GM12878 (cell line): ENCODE data around the gene RFC1. TPM values are rescaled to one million over a fixed set of nuclear protein-coding genes. Genes with fewer than 3 reads are reported as not detected.

ENCODE experiments used
- ATAC-seq: fragments of 200-7000 bp; cut with Tn5 transposase; 3 replicates; pipeline ENCODE4 v1.9.1; 2020; ENCODE audit warnings: mild to moderate bottlenecking, moderate library complexity
- BruUV-seq: library from RNA; stranded (reverse); fragments of 400-500 nt; replicated peaks from 2 replicates; lab custom pipeline; 2021; lab: Mats Ljungman, UMichigan
- CTCF ChIA-PET: fragments of 300-600 bp; sonication (Branson Sonifier 250); formaldehyde crosslinking; extraction: SDS; loops from one replicate; lab custom pipeline; 2021; ENCODE audit warnings: inconsistent platforms; lab: Yijun Ruan, JAX
- POLR2A ChIA-PET: fragments of 350-600 bp; formaldehyde crosslinking; extraction: SDS; loops from one replicate; lab custom pipeline; 2021; ENCODE audit warnings: inconsistent platforms; lab: Charles Lee
- RAD21 ChIA-PET: fragments of 300-600 bp; sonication (Branson Sonifier 250); formaldehyde crosslinking; loops from one replicate; lab custom pipeline; 2023; ENCODE audit warnings: antibody characterized with exemption; ENCODE audit not compliant: unreplicated experiment; lab: Charles Lee
- SMC1A ChIA-PET: fragments of 300-600 bp; sonication (Branson Sonifier 250); formaldehyde crosslinking; loops from one replicate; lab custom pipeline; 2023; ENCODE audit not compliant: unreplicated experiment, uncharacterized antibody; lab: Charles Lee
- DNase-seq: peaks from one replicate; pipeline ENCODE4 v3.0.0-alpha.2; 2011; ENCODE audit warnings: low read depth, low spot score
- FAIRE-seq: peaks from 3 replicates; lab custom pipeline; 2011; peaks lifted over from hg19 to GRCh38; lab: Jason Lieb, UNC
- H2AFZ ChIP-seq: 2 replicates; pipeline ENCODE4 v1.6.0; 2011; ENCODE audit warnings: low read depth, low read length, control low read depth; ENCODE audit not compliant: control insufficient read depth
- H3K27ac ChIP-seq: 2 replicates; pipeline ENCODE4 v1.5.1; 2011; ENCODE audit warnings: control low read depth; ENCODE audit not compliant: control insufficient read depth, insufficient read depth
- H3K27me3 ChIP-seq, 2 experiments: replicated peaks in 1 of 2; 2 replicates each; pipeline versions ENCODE4 v1.6.0 to v1.6.1; 2011; ENCODE audit warnings: low read length in 1 of 2; ENCODE audit not compliant: control insufficient read depth in 2 of 2, insufficient read depth in 2 of 2
- H3K36me3 ChIP-seq, 2 experiments: 2 replicates each; pipeline ENCODE4 v1.5.1; 2011; ENCODE audit warnings: low read length in 1 of 2; ENCODE audit not compliant: control insufficient read depth in 2 of 2, insufficient read depth in 2 of 2
- H3K4me1 ChIP-seq: 2 replicates; pipeline ENCODE4 v1.6.1; 2011; ENCODE audit warnings: mild to moderate bottlenecking, low read length, moderate library complexity, mixed read lengths; ENCODE audit not compliant: control insufficient read depth, insufficient read depth
- H3K4me2 ChIP-seq: 2 replicates; pipeline ENCODE4 v1.6.0; 2011; ENCODE audit warnings: control low read depth; ENCODE audit not compliant: control insufficient read depth, insufficient read depth
- H3K4me3 ChIP-seq: fragments of 200-600 bp; sonication (generic); 2 replicates; pipeline ENCODE4 v1.5.1; 2016
- H3K79me2 ChIP-seq: 2 replicates; pipeline ENCODE4 v1.6.0; 2011; ENCODE audit warnings: low read length; ENCODE audit not compliant: control insufficient read depth, insufficient read depth
- H3K9ac ChIP-seq: 2 replicates; pipeline ENCODE4 v1.8.0; 2011; ENCODE audit warnings: low read length, control low read depth, mixed read lengths; ENCODE audit not compliant: control insufficient read depth, insufficient read depth
- H3K9me3 ChIP-seq: replicated peaks from 3 replicates; pipeline ENCODE4 v1.5.1; 2011; ENCODE audit warnings: mild to moderate bottlenecking, low read length; ENCODE audit not compliant: control insufficient read depth, insufficient read depth
- H4K20me1 ChIP-seq: 2 replicates; pipeline ENCODE4 v1.6.0; 2011; ENCODE audit not compliant: control insufficient read depth, insufficient read depth
- ATF3 ChIP-seq: IDR thresholded peaks from 2 replicates; pipeline ENCODE4 v1.6.1; 2011; ENCODE audit warnings: low read depth, mild to moderate bottlenecking, low read length, moderate library complexity, borderline replicate concordance; ENCODE audit errors: extremely low read depth
- BCL3 ChIP-seq: IDR thresholded peaks from 2 replicates; pipeline ENCODE4 v1.6.1; 2011; ENCODE audit warnings: borderline replicate concordance, low read depth, mild to moderate bottlenecking, moderate library complexity, low read length; ENCODE audit not compliant: insufficient read depth, poor library complexity, severe bottlenecking
- BHLHE40 ChIP-seq, 2 experiments: fragments of 450-650 bp in 1 of 2; IDR thresholded peaks; 2 replicates each; pipeline ENCODE4 v1.6.1; 2011 to 2017; ENCODE audit warnings: low read depth in 2 of 2, borderline replicate concordance in 1 of 2, improper control_type of control experiment in 1 of 2, low read length in 1 of 2, mild to moderate bottlenecking in 1 of 2
- POU2F2 ChIP-seq: IDR thresholded peaks from 3 replicates; pipeline ENCODE4 v1.6.1; 2011; ENCODE audit warnings: low read depth, mild to moderate bottlenecking, low read length, borderline replicate concordance
- SIX5 ChIP-seq: IDR thresholded peaks from 2 replicates; pipeline ENCODE4 v1.6.1; 2011; ENCODE audit warnings: mild to moderate bottlenecking, low read depth, low read length, moderate library complexity; ENCODE audit not compliant: severe bottlenecking
- SMAD5 ChIP-seq: IDR thresholded peaks from 2 replicates; pipeline ENCODE4 v1.6.1; 2016; ENCODE audit warnings: antibody characterized with exemption, low read depth
- SREBF1 ChIP-seq: IDR thresholded peaks from 2 replicates; pipeline ENCODE4 v1.6.1; 2012; ENCODE audit warnings: mild to moderate bottlenecking, low read length
- ZNF217 ChIP-seq: fragments of 450-650 bp; IDR thresholded peaks from 2 replicates; pipeline ENCODE4 v1.6.1; 2017; ENCODE audit warnings: antibody characterized with exemption, mild to moderate bottlenecking
- ZNF687 ChIP-seq: fragments of 450-650 bp; IDR thresholded peaks from 2 replicates; pipeline ENCODE4 v1.6.1; 2017; ENCODE audit warnings: mild to moderate bottlenecking, moderate library complexity
- WGBS: methylation state at CpG from one replicate; pipeline ENCODE4 v1.1.6; 2016; ENCODE audit warnings: low lambda C conversion rate; ENCODE audit not compliant: insufficient replicate concordance, insufficient coverage; ENCODE audit errors: missing lambda C conversion rate; 5-methylcytosine and 5-hydroxymethylcytosine counted together
- in situ Hi-C: fragments of 300-500 bp; cut with MboI; formaldehyde crosslinking; loops from 9 replicates; pipeline ENCODE4 v1.14.3; 2018; ENCODE audit warnings: mixed read lengths
- intact Hi-C: fragments of 100-400 bp; cut with micrococcal nuclease; formaldehyde crosslinking; loops from one replicate; pipeline ENCODE4 v1.14.2; 2022; ENCODE audit not compliant: unreplicated experiment
- polyA plus RNA-seq, 11 experiments: library from polyadenylated mRNA; depleted of rRNA in 4 of 11; unstranded in 6 of 11; stranded (reverse) in 5 of 11; fragments of >200 nt; fragmentation: Nextera tagmentation in 4 of 11; fragmentation: Illumina TruSeq in 1 of 11; extraction: Ambion mirVana in 4 of 11; extraction: Trizol in 1 of 11; gene quantifications; 1 replicate in 1 of 11; 2 replicates in 10 of 11; pipeline versions ENCODE4 v1.2.1 to v1.2.3, GENCODE V29; 2011 to 2016; ENCODE audit warnings: inconsistent platforms in 2 of 11, missing spikeins in 2 of 11, low read depth in 1 of 11
- total RNA-seq, 4 experiments: library from RNA; depleted of rRNA in 3 of 4; stranded (reverse); fragments of >200 nt in 3 of 4; fragmentation: Illumina TruSeq in 1 of 4; extraction: Trizol in 1 of 4; gene quantifications; 2 replicates each; pipeline versions ENCODE4 v1.2.1 to v1.2.3, GENCODE V29; 2013 to 2021

Gene RFC1
- total and polyA plus RNA-seq, 10 of the 15 experiments (the other 5 are each of a cell fraction or from before 2014, with no cell fraction given), result 22.5 to 67.8 (median 40.3) TPM

- in situ Hi-C loops, result no loop called here
- POLR2A ChIA-PET, result no interaction called here
- DNase-seq (no peak), FAIRE-seq (no peak), ATAC-seq (no peak)
- Histone ChIP-seq H3K27ac (no peak overlapping the region), H2AFZ (no peak overlapping the region), H3K36me3 (peaks cover 0 to 20% of the 10 kb centered on the region in 2 experiments; a peak in 3 of 4 replicates)
- TF ChIP-seq BCL3, result no peak
- no peak for TF ChIP-seq ATF3
- TF ChIP-seq SMAD5, result no peak
- TF ChIP-seq ZNF687, result no peak
- no peak for TF ChIP-seq SREBF1
- no peak for TF ChIP-seq BHLHE40 (IDR thresholded peaks at IDR 0.05; ENCODE audit: borderline replicate concordance in 1 of 2, low read depth in 2 of 2, low read length in 1 of 2)
- no peak for TF ChIP-seq ZNF217
- no peak for TF ChIP-seq SIX5
- no peak for TF ChIP-seq POU2F2
- TF ChIP-seq, all 136 proteins: peak for 0
- CTCF ChIA-PET, result interaction anchor here (0.6 to 1.2 kb wide), 2 partner anchors 31 to 50 kb away, joined by 3 read pairs; no protein-coding TSS in a partner anchor
- H3K4me2 ChIP-seq, result no peak overlapping the region
- no peak overlapping the region for H3K4me3 ChIP-seq
- H3K27me3 ChIP-seq, result no peaks in the 10 kb centered on the region
- H3K79me2 ChIP-seq, result no peaks in the 10 kb centered on the region
- RAD21 ChIA-PET, result no interaction called here
- no TSS peak for BruUV-seq
- H3K4me1 ChIP-seq, result no peaks in the 10 kb centered on the region
- 88% methylated on average over 1 of the region's 1 CpG for WGBS
- SMC1A ChIA-PET, result interaction anchor here (1.0 to 1.3 kb wide), 2 partner anchors 17 to 136 kb away, joined by 3 read pairs; no protein-coding TSS in a partner anchor
- H3K9ac ChIP-seq, result no peak overlapping the region
- H4K20me1 ChIP-seq, result no peaks in the 10 kb centered on the region
- intact Hi-C loops, result no loop called here
- no peaks in the 10 kb centered on the region for H3K9me3 ChIP-seq
Observed at GRCh38 chr4:39323821-39324220, 42.3 kb downstream of the RFC1 start.
